ENCODE results near the gene TXN.
"Not testable (repeated sequence)": the region's sequence is repeated elsewhere in the genome, so short reads cannot be mapped to it uniquely, and the experiment has no call there.

The TXN gene

GRCh38 chr9:110214586-110215355 is 41.5 kb downstream of the TXN start:
- no peak for DNase-seq
- intact Hi-C loops (cut with DNase I): loop anchor here (5.0 kb wide), 1 partner anchor 312 kb away; no protein-coding TSS in a partner anchor

GRCh38 chr9:110214090-110214489 is 42.2 kb downstream of the TXN start:
- intact Hi-C loops (cut with DNase I): no loop called here

GRCh38 chr9:110213413-110214044 is 42.8 kb downstream of the TXN start:
- DNase-seq: no peak
- intact Hi-C loops (cut with DNase I): no loop called here

More at GRCh38 chr9:110214090-110214489, 42.2 kb downstream of the TXN start:
- DNase-seq: no peak

- DNase-seq: no peak
- intact Hi-C loops (cut with DNase I): no loop called here
These were observed 48.3 kb downstream of the TXN start, which contains the start of gene C9orf152 for GRCh38 chr9:110208031-110208430. Gene C9orf152 (minus strand): TSS chr9:110208159. CDS start chr9:110207579, 580 bp downstream.

GRCh38 chr9:110207071-110207641 is 49.2 kb downstream of the TXN start:
- DNase-seq: no peak
- intact Hi-C loops (cut with DNase I): no loop called here

GRCh38 chr9:110206389-110206788 is 49.9 kb downstream of the TXN start:
- intact Hi-C loops (cut with DNase I): no loop called here
- peak in 1 of 10 donors; percentile 76 for DNase-seq

GRCh38 chr9:110205612-110206011 is 50.7 kb downstream of the TXN start:
- intact Hi-C loops (cut with DNase I); DNase-seq: not testable (repeated sequence)

- intact Hi-C loops (cut with DNase I): no loop called here
- no peak for DNase-seq
These were observed 54.1 kb downstream of the TXN start for GRCh38 chr9:110202232-110202631.

- DNase-seq: no peak
- intact Hi-C loops (cut with DNase I): no loop called here
These were observed 56.7 kb downstream of the TXN start for GRCh38 chr9:110199643-110200042.

- DNase-seq: no peak
- intact Hi-C loops (cut with DNase I): no loop called here
These were observed 58.0 kb downstream of the TXN start for GRCh38 chr9:110198357-110198756.

GRCh38 chr9:110197330-110198187 is 58.7 kb downstream of the TXN start:
- DNase-seq: no peak
- intact Hi-C loops (cut with DNase I): no loop called here

- intact Hi-C loops (cut with DNase I); DNase-seq: not testable (repeated sequence)
These were observed 60.2 kb downstream of the TXN start for GRCh38 chr9:110196084-110196499.
